HFF-Myc (cell line): ENCODE results near the gene TRIO.

Experiments used
- DNase-seq: peaks from one replicate; pipeline ENCODE4 v3.0.0-alpha.2; 2011; ENCODE audit warnings: low read depth; ENCODE audit errors: extremely low read depth
- H3K4me3 ChIP-seq: replicated peaks from 2 replicates; pipeline ENCODE4 v1.5.1; 2011; ENCODE audit warnings: low read depth, mild to moderate bottlenecking, control low read depth, low read length
- CTCF ChIP-seq: IDR thresholded peaks from 2 replicates; pipeline ENCODE4 v1.5.1; 2012; ENCODE audit warnings: mild to moderate bottlenecking, low read depth, low read length, control low read depth; ENCODE audit errors: missing control alignments

Gene TRIO

GRCh38 chr5:14226554-14226953 lies 83.4 kb downstream of the TRIO start:
- H3K4me3 ChIP-seq, result no peak overlapping the region
- no peak for DNase-seq
- TF ChIP-seq CTCF, result no peak

- no peak for DNase-seq
- H3K4me3 ChIP-seq, result no peak overlapping the region
- TF ChIP-seq CTCF, result no peak
Observed at GRCh38 chr5:14226992-14227391, 83.8 kb downstream of the TRIO start.

GRCh38 chr5:14227513-14227912 lies 84.4 kb downstream of the TRIO start:
- no peak overlapping the region for H3K4me3 ChIP-seq
- no peak for DNase-seq
- TF ChIP-seq CTCF, result no peak

- H3K4me3 ChIP-seq, result no peak overlapping the region
- TF ChIP-seq CTCF, result no peak
- no peak for DNase-seq
Observed at GRCh38 chr5:14228219-14228618, 85.1 kb downstream of the TRIO start.

DNA sequence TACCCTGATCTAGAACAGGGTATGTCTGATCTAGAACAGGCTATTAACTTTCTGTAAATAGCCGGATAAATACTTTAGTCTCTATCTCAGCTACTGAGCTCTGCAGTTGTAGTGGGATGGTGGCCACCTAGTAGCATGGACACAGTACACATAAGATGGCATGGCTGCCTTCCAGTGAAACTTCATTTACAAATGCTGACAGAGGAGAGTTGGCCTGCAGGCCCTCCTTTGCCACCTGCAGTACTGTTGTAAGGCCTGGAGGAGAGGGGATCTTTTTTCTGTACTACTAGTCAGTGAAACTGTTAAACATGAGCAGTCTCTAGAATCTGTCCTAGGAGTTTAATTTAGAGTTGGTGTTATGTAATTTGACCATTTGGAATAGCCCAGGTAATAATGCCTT lies 86.0 kb downstream of the TRIO start:
- DNase-seq, result no peak
- TF ChIP-seq CTCF, result no peak
- no peak overlapping the region for H3K4me3 ChIP-seq

DNA sequence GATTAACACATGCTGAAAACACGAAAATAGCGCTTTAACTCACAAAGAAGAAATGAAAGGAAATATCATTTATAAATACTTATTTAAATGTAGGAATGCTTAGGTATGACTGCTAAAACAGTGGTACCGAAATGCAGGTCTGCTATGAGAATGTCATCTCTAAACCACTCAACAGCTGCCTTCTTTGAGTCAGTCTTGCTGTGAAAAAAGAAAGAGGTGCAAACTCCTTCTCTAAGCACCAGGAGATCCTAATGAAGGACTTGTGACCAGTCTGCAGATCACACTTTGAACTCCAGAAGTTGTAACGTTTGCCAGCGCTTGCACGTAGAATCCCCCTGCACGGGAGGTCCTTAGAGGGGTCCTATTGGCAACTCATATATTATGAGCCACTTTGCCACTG lies 86.6 kb downstream of the TRIO start:
- no peak for DNase-seq
- TF ChIP-seq CTCF, result no peak
- H3K4me3 ChIP-seq, result no peak overlapping the region

DNA sequence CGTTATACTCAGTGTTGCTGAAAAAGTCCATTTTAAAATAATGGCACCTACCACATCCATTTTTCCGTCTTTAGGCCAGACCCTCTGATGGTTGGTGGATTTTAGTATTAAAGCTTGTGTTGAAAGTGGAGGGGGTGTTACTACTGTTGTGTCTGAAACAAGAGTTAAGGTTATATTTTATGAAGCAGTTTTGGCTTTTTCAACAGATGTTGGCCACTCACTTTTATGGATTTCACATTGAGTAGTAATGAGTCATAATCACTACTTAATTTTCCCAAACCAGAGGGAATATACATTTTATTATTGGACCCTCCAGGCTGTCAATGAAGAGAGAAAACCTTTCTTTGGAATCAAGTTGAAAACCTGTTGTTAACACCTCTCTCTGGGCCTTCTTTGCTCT lies 88.0 kb downstream of the TRIO start:
- H3K4me3 ChIP-seq, result no peak overlapping the region
- no peak for TF ChIP-seq CTCF
- no peak for DNase-seq
